ENCODE measurements around the gene AKAP11. TPM values are rescaled to one million over a fixed set of nuclear protein-coding genes. Genes with fewer than 3 reads are reported as not detected.

The AKAP11 gene
- total and polyA plus RNA-seq, 2 of the 13 experiments (the other 11 are each of a cell fraction or from before 2014, with no cell fraction given): 7.2 to 9.8 TPM

DNA sequence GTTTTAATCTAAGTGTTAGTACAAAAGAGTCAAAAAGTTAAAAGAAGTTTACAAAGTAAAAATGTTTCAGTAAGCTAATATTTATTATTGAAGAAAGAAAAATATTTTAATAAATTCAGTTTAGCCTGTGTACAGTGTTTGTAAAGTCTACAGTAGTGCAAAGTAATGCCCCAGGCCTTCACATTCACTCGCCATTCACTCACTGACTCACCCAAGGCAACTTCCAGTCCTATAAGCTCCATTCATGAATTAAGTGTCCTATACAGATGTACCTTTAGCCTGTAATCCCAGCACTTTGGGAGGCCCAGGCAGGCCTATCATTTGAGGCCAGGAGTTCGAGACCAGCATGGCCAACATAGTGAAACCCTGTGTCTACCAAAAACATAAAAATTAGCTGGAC, 24.1 kb upstream of the AKAP11 start (continued):
- TF ChIP-seq, protein P1, sequence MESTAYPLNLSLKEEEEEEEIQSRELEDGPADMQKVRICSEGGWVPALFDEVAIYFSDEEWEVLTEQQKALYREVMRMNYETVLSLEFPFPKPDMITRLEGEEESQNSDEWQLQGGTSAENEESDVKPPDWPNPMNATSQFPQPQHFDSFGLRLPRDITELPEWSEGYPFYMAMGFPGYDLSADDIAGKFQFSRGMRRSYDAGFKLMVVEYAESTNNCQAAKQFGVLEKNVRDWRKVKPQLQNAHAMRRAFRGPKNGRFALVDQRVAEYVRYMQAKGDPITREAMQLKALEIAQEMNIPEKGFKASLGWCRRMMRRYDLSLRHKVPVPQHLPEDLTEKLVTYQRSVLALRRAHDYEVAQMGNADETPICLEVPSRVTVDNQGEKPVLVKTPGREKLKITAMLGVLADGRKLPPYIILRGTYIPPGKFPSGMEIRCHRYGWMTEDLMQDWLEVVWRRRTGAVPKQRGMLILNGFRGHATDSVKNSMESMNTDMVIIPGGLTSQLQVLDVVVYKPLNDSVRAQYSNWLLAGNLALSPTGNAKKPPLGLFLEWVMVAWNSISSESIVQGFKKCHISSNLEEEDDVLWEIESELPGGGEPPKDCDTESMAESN (CRISPR knock-in tag; conservative IDR thresholded peaks at IDR 0.05): no peak
- TF ChIP-seq ZNF7 (CRISPR knock-in tag; IDR thresholded peaks at IDR 0.05): no peak

DNA sequence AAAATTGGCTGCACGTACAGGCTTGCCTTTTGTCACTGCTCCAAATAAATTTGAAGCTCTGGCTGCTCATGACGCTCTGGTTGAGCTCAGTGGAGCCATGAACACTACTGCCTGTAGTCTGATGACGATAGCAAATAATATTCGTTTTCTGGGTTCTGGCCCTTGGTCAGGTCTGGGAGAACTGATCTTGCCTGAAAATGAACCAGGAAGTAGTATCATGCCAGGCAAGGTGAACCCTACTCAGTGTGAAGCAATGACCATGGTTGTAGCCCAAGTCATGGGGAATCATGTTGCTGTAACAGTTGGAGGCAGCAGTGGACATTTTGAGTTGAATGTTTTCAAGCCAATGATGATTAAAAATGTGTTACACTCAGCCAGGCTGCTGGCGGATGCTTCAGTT, 16.1 kb upstream of the AKAP11 start:
- H3K27ac ChIP-seq (ENCODE audit: extremely low read length, insufficient read depth, low read length): no peak overlapping the region
- no peak for ATAC-seq
- in situ Hi-C loops (cut with HindIII; ENCODE audit: extremely low pct_ligation_motif_present, low pct_unique_long_range_greater_than_20kb) (no loop called here), intact Hi-C loops (cut with micrococcal nuclease; ENCODE audit: unreplicated experiment) (no loop called here)
- 75% methylated on average over 4 of the region's 5 CpGs for WGBS (ENCODE audit: low lambda C conversion rate)
- ChIA-PET CTCF (ENCODE audit: low intra/inter-chr PET ratio, low total read pairs) (no interaction called here), POLR2A (no interaction called here)
- no peak overlapping the region for H3K4me3 ChIP-seq (replicated peaks in 1 of 3; ENCODE audit: insufficient read depth in 1 of 3, low read depth in 2 of 3, low read length in 3 of 3)
- H3K4me1 ChIP-seq (ENCODE audit: insufficient read depth, low read length): no peaks in the 10 kb centered on the region
- H3K79me2 ChIP-seq (ENCODE audit: insufficient read depth, low read length): no peaks in the 10 kb centered on the region
- H3K9me3 ChIP-seq (ENCODE audit: low read length): no peaks in the 10 kb centered on the region
- no peaks in the 10 kb centered on the region for H3K27me3 ChIP-seq (ENCODE audit: control insufficient read depth in 1 of 2, insufficient read depth in 2 of 2, low read length in 2 of 2)
- no TSS peak for BruUV-seq (replicated peaks)
- no peak for FAIRE-seq
- no peak for DNase-seq (ENCODE audit: low spot score)
- no peak overlapping the region for H3K9ac ChIP-seq (ENCODE audit: insufficient read depth, low read depth, low read length)
- no peaks in the 10 kb centered on the region for H3K36me3 ChIP-seq (replicated peaks in 1 of 2; ENCODE audit: control insufficient read depth in 1 of 2, insufficient read depth in 2 of 2, low read length in 2 of 2)
- H3K4me2 ChIP-seq (ENCODE audit: low read depth, low read length): no peak overlapping the region
- no peak overlapping the region for H2AFZ ChIP-seq (ENCODE audit: low read length)
- no peaks in the 10 kb centered on the region for H4K20me1 ChIP-seq (ENCODE audit: insufficient read depth, low read length)
- TF ChIP-seq, protein P2, sequence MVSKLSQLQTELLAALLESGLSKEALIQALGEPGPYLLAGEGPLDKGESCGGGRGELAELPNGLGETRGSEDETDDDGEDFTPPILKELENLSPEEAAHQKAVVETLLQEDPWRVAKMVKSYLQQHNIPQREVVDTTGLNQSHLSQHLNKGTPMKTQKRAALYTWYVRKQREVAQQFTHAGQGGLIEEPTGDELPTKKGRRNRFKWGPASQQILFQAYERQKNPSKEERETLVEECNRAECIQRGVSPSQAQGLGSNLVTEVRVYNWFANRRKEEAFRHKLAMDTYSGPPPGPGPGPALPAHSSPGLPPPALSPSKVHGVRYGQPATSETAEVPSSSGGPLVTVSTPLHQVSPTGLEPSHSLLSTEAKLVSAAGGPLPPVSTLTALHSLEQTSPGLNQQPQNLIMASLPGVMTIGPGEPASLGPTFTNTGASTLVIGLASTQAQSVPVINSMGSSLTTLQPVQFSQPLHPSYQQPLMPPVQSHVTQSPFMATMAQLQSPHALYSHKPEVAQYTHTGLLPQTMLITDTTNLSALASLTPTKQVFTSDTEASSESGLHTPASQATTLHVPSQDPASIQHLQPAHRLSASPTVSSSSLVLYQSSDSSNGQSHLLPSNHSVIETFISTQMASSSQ (IDR thresholded peaks at IDR 0.05; ENCODE audit: low read depth): no peak
- TF ChIP-seq, protein P2 (CRISPR knock-in tag; IDR thresholded peaks at IDR 0.05; ENCODE audit: borderline replicate concordance): no peak
- TF ChIP-seq RBM39 (IDR thresholded peaks at IDR 0.05; ENCODE audit: low read depth, low read length, poor library complexity, severe bottlenecking): no peak
- no peak for TF ChIP-seq ZNF264 (CRISPR knock-in tag; IDR thresholded peaks at IDR 0.05)
- TF ChIP-seq, protein P3, sequence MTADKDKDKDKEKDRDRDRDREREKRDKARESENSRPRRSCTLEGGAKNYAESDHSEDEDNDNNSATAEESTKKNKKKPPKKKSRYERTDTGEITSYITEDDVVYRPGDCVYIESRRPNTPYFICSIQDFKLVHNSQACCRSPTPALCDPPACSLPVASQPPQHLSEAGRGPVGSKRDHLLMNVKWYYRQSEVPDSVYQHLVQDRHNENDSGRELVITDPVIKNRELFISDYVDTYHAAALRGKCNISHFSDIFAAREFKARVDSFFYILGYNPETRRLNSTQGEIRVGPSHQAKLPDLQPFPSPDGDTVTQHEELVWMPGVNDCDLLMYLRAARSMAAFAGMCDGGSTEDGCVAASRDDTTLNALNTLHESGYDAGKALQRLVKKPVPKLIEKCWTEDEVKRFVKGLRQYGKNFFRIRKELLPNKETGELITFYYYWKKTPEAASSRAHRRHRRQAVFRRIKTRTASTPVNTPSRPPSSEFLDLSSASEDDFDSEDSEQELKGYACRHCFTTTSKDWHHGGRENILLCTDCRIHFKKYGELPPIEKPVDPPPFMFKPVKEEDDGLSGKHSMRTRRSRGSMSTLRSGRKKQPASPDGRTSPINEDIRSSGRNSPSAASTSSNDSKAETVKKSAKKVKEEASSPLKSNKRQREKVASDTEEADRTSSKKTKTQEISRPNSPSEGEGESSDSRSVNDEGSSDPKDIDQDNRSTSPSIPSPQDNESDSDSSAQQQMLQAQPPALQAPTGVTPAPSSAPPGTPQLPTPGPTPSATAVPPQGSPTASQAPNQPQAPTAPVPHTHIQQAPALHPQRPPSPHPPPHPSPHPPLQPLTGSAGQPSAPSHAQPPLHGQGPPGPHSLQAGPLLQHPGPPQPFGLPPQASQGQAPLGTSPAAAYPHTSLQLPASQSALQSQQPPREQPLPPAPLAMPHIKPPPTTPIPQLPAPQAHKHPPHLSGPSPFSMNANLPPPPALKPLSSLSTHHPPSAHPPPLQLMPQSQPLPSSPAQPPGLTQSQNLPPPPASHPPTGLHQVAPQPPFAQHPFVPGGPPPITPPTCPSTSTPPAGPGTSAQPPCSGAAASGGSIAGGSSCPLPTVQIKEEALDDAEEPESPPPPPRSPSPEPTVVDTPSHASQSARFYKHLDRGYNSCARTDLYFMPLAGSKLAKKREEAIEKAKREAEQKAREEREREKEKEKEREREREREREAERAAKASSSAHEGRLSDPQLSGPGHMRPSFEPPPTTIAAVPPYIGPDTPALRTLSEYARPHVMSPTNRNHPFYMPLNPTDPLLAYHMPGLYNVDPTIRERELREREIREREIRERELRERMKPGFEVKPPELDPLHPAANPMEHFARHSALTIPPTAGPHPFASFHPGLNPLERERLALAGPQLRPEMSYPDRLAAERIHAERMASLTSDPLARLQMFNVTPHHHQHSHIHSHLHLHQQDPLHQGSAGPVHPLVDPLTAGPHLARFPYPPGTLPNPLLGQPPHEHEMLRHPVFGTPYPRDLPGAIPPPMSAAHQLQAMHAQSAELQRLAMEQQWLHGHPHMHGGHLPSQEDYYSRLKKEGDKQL (CRISPR knock-in tag; IDR thresholded peaks at IDR 0.05; ENCODE audit: low read depth): no peak
- no peak for TF ChIP-seq RFX3 (CRISPR knock-in tag; IDR thresholded peaks at IDR 0.05)
- no peak for TF ChIP-seq ZNF138 (CRISPR knock-in tag; IDR thresholded peaks at IDR 0.05; ENCODE audit: low read depth)
- no peak for TF ChIP-seq NR2C2 (CRISPR knock-in tag; IDR thresholded peaks at IDR 0.05; ENCODE audit: borderline replicate concordance)
- no peak for TF ChIP-seq ZNF605 (CRISPR knock-in tag; IDR thresholded peaks at IDR 0.05)
- TF ChIP-seq KLF6 (CRISPR knock-in tag; IDR thresholded peaks at IDR 0.05): no peak
- TF ChIP-seq ZNF557 (CRISPR knock-in tag; IDR thresholded peaks at IDR 0.05): no peak
